Renal cortex interstitium (tissue), 11 donors: ENCODE data around the gene ASB6. TPM values are rescaled to one million over a fixed set of nuclear protein-coding genes. Genes with fewer than 3 reads are reported as not detected.
"Not testable (repeated sequence)": the region's sequence is repeated elsewhere in the genome, so short reads cannot be mapped to it uniquely, and the experiment has no call there.

ENCODE experiments used
- DNase-seq, 11 donors: peaks; one replicate each; pipeline ENCODE4 v3.0.0-alpha.2; 2013; ENCODE audit warnings: low read depth in 9 of 11, low spot score in 4 of 11; ENCODE audit errors: extremely low read depth in 1 of 11
- polyA plus RNA-seq, 3 donors: library from polyadenylated mRNA; unstranded; fragments of 120-200 nt; gene quantifications; one replicate each; pipeline ENCODE4 v1.2.1, GENCODE V29; 2013; ENCODE audit not compliant: insufficient read length in 3 of 3

Gene ASB6
- polyA plus RNA-seq, 3 donors, result 15.4 to 21.3 (median 19.4) TPM

DNA sequence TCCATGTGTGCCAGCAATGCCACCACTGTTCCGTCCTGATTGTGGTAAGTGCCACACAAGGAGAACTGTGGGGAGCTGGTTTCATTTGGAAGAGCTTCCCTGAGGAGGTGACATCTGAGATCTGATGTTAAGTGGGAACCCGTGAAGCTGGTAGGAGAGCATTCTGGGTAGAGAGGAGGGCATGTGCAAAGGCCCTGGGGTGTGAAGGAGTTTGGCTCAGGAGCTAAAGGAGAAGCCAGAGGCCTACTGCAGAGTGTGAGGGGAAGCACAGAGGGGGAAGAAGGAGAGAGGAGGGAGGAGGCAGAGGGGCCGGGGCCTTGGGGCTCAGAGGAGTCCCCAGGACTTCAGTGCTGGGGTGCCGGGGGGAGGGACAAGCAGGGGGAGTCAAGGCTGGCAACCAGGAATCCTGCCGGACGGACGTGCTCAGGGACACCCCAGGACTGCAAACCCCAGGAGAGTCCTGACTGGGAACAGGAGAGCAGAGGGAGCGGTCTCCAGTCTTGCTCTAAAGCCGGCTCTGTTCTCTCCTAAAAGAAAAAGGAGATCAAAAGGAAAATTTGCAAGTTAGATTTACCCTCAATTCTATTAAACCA lies 40.8 kb downstream of the ASB6 start:
- no peak for DNase-seq

DNA sequence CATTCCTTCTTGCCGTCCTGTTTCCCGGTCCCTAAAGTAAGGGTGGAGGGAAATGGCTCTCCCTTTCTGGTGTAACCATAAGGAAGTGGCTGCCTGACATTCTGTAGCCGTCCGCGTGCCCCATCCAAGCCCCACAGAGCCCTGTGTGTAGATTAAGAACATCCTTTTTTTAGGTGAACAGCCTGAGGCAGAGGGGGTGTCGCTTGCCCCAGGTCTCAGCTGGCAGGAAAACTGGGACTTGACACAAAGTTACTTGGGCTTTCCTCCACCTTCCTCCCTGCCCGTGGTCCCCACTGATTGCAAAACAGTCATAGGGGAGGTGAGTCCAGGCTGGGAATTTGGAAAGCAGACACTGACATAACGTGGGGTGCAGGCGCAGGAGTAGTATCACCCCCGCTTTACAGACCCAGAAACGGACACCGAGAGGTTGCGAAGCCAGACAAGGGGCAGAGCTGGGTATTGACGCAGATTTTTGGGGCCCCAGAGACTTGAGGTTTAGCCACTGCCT lies 43.8 kb downstream of the ASB6 start:
- DNase-seq, result no peak

DNA sequence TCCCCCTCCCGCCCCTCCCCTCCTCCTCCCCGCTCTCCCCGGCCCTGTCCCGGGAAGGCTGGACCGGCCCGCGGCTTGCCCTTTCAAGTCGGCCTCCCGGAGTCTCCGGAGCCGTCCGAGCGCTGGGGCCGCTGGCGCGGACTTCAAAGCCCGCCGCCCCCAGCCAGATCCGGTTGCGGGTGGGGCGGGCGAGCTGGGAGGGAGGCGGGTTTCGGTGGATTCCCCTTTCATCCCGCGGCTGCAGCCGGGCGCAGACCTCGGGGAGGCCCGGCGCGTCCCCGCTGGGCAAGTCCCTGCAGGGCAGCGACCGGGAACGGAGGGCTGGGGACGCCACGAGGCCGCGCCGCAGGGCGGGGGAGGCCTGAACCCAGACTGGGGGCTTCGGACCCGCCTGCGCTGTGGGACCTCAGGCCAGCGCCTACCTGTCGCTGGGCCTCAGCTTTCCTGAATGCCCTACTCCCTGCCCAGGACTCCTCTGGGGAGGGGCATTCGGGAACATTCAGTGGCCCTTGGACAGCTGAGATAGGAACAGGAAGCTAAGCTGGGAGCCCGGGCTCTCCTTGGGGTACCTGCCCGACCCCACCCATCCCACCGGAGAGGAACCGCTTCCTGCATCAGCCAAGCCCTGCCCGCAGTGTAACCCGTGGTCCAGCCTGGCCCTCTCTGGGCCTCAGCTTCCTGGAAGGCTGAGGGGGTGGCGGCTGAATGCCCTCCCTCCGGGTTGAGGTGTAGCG lies 44.4 kb downstream of the ASB6 start:
- DNase-seq, result peak in 3 of 11 donors; percentile 68 to 80 (median 74)

- peak in 4 of 11 donors; percentile 67 to 81 (median 78) for DNase-seq
Observed at GRCh38 chr9:129596541-129597331, 45.2 kb downstream of the ASB6 start.

DNA sequence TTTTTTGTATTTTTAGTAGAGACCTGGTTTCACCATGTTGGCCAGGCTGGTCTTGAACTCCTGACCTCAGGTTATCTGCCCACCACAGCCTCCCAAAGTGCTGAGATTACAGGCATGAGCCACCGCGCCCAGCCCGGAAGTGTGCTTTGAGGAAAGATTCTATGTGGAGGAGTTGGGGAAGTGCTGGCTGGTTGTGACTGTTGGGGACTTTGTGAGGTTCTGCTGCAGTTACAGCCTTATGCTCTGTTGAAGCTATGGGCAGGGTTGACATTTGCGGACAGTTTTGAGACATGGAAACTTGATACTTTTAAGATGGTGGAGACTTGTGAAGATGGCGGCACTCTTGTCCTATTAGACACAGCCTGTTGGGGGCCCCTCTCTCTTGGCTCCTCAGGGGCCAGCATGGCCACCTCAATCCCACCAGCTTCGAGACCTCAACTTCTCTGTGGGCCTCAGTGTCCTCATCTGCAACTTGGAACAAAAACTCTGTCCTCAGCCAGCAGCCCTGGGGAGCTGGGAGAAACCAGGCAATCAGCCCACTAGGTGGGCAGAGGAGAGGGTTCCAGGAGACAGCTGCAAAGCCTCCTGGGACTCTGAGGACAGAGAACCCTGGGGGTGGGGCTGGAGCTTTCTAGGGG lies 45.9 kb downstream of the ASB6 start:
- no peak for DNase-seq

- DNase-seq, result no peak
Observed at GRCh38 chr9:129595311-129595741, 46.6 kb downstream of the ASB6 start.

- no peak for DNase-seq
Observed at GRCh38 chr9:129594632-129595031, 47.3 kb downstream of the ASB6 start.

GRCh38 chr9:129592790-129593189 lies 49.2 kb downstream of the ASB6 start:
- DNase-seq, result not testable (repeated sequence)

GRCh38 chr9:129591916-129592315 lies 50.0 kb downstream of the ASB6 start:
- no peak for DNase-seq

- DNase-seq, result no peak
Observed at GRCh38 chr9:129590466-129590865, 51.5 kb downstream of the ASB6 start.

DNA sequence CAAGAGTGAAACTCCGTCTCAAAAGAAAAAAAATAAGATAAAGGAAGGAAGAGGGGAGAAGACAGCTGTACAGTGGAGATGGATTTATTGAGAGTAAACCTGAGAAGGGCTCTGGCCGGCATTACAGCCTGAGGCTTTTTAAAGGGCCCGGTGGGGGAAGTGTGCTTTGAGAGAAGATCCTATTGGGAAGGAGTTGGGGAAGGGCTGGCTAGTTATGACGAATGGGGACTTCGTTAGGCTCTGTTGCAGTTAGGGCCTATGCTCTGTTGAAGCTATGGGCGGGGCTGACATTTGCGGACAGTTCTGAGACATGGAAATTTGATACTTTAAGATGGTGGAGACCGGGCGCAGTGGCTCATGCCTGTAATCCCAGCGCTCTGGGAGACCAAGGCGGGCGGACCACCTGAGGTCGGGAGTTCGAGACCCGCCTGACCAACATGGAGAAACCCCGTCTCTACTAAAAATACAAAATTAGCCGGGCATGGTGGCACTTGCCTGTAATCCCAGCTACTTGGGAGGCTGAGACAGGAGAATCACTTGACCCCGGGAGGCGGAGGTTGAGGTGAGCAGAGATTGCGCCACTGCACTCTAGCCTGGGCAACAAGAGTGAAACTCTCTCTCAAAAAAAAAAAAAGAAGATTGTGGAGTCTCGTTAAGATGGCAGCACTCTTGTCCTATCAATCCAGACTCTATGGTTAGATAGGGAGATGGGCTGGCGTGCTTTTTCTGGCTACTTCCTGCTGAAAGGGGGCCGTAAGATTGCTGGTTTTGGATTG lies 54.3 kb downstream of the ASB6 start:
- DNase-seq, result peak in 2 of 11 donors; percentile 53 to 80

DNA sequence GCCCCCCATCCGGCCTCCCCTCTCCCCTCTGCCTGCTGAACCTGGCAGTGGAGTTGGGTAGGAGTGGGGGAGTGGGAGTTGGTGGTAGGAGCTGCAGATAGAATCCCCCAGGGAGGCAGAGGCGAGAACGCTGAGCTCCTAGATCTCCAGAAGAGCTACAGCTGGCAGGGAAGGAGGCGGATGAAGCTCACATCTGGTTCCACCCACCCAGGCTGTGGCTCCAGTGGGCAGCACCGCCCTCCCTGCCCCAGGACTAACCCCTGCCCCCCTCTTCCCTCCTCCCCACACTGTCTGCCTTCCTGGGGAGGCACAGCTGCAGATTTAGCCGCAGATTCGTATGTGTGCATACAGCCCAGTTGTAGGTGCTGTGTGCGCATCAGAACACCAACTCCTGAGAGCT lies 55.3 kb downstream of the ASB6 start:
- DNase-seq, result no peak

DNA sequence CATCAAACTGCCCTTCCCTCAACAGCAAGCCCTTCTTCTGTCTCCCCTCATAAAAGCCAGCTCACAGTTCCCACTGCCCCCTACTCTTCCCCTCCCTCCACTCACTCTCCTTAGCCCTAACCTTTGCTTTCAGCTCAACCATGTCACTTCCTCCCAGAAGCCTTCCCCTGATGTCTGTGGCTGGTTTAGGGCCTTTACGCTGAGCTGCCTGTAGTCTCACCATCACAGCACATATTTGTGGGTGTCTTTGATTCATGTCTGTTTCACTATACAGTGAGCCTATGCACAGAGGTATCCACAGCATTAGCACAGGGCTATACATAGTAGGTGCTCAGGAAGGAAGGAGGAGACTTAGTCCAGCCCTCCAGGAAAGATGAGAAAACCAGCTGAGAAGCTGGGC lies 55.7 kb downstream of the ASB6 start:
- DNase-seq, result no peak

DNA sequence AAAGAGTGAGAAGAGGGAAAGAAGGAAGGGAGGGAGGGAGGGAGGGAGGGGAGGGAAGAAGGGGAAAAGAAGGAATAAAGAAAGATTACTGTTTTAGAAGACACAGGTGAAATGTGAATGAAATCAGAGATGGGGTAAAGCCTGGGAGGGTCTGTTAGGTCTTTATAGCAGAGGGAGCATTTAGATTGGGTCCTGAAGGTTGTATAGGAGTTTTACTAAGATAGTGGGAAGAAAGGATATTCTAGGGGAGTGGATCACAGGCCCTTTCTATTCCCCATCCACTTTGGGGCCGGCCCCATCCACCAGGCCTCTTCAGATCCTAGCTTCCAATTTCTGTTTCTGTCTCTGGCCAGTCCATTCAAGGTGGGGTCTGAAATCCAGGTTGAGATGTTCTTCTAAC lies 56.6 kb downstream of the ASB6 start:
- DNase-seq, result no peak

Other genes starting within 250 kb of the ASB6 start
- gene C9orf50, start 21.1 kb downstream of the ASB6 start, polyA plus RNA-seq, result 1 to 10 TPM in 1 of 3 donors, under 1 TPM in 1, not detected in 1; 0.69 to 1.4 TPM
- gene NTMT1, start 16.0 kb downstream of the ASB6 start, polyA plus RNA-seq, result 10 to 100 TPM; 28.5 to 38.1 (median 32.6) TPM
- 1 to 10 TPM in 2 of 3 donors, under 1 TPM in 1; 0.87 to 1.3 (median 1.1) TPM for gene PRRX2, start 23.5 kb upstream of the ASB6 start, polyA plus RNA-seq
- gene PTGES, start 110.9 kb upstream of the ASB6 start, polyA plus RNA-seq, result 1 to 10 TPM; 3.4 to 5.0 (median 4.0) TPM
- 10 to 100 TPM; 19.4 to 23.9 (median 21.6) TPM for gene TOR1B, start 161.0 kb upstream of the ASB6 start, polyA plus RNA-seq
- 10 to 100 TPM; 40.2 to 43.4 (median 41.2) TPM for gene TOR1A, start 182.0 kb upstream of the ASB6 start, polyA plus RNA-seq
- 10 to 100 TPM; 68.4 to 87.6 (median 81.4) TPM for gene C9orf78, start 193.1 kb upstream of the ASB6 start, polyA plus RNA-seq
- 10 to 100 TPM; 17.1 to 25.9 (median 21.8) TPM for gene USP20, start 193.3 kb upstream of the ASB6 start, polyA plus RNA-seq